Ammon's horn (tissue), 1 donor: ENCODE data around the gene NDST1.

ENCODE experiments used
- DNase-seq: peaks from one replicate; pipeline ENCODE4 v3.0.0-alpha.2; 2016; ENCODE audit warnings: low spot score

NDST1 gene

GRCh38 chr5:150489360-150490295 is 18.3 kb upstream of the NDST1 start:
- peak; percentile 87 for DNase-seq

GRCh38 chr5:150490296-150490669 is 17.6 kb upstream of the NDST1 start:
- DNase-seq: no peak

- DNase-seq: peak; percentile 39
Measured at GRCh38 chr5:150490754-150491153, 17.2 kb upstream of the NDST1 start.

GRCh38 chr5:150491876-150492275 is 16.1 kb upstream of the NDST1 start:
- DNase-seq: no peak

GRCh38 chr5:150492621-150493020 is 15.3 kb upstream of the NDST1 start:
- DNase-seq: peak; percentile 65

GRCh38 chr5:150496098-150496497 is 11.8 kb upstream of the NDST1 start:
- DNase-seq: no peak

GRCh38 chr5:150496534-150496933 is 11.4 kb upstream of the NDST1 start:
- DNase-seq: no peak

- peak; percentile 80 for DNase-seq
Measured at GRCh38 chr5:150497274-150497988, 10.5 kb upstream of the NDST1 start.

- no peak for DNase-seq
Measured at GRCh38 chr5:150497989-150498317, 10.0 kb upstream of the NDST1 start.

- DNase-seq: no peak
Measured at GRCh38 chr5:150498501-150498900, 9.4 kb upstream of the NDST1 start.

- DNase-seq: no peak
Measured at GRCh38 chr5:150498971-150499370, 9.0 kb upstream of the NDST1 start.

- no peak for DNase-seq
Measured at GRCh38 chr5:150499437-150499956, 8.4 kb upstream of the NDST1 start.

- no peak for DNase-seq
Measured at GRCh38 chr5:150500328-150500841, 7.5 kb upstream of the NDST1 start.

- DNase-seq: peak; percentile 82
Measured at GRCh38 chr5:150500905-150501304, 7.0 kb upstream of the NDST1 start.

GRCh38 chr5:150502106-150502505 is 5.8 kb upstream of the NDST1 start:
- no peak for DNase-seq

GRCh38 chr5:150502847-150503246 is 5.1 kb upstream of the NDST1 start:
- DNase-seq: no peak

- DNase-seq: no peak
Measured at GRCh38 chr5:150503386-150503785, 4.5 kb upstream of the NDST1 start.

- peak; percentile 83 for DNase-seq
Measured at GRCh38 chr5:150503977-150504620, 3.8 kb upstream of the NDST1 start.

GRCh38 chr5:150505041-150505511 is 2.9 kb upstream of the NDST1 start:
- no peak for DNase-seq

- no peak for DNase-seq
Measured at GRCh38 chr5:150505816-150506215, 2.1 kb upstream of the NDST1 start.

GRCh38 chr5:150506571-150507473 is 1.1 kb upstream of the NDST1 start:
- DNase-seq: no peak
